Measurements from ENCODE around the gene MAP2K5.

GRCh38 chr15:67717776-67718175 is 175.3 kb downstream of the MAP2K5 start:
- no peak for TF ChIP-seq MAFK (IDR thresholded peaks at IDR 0.05; ENCODE audit: low read length)
- TF ChIP-seq, protein P1, sequence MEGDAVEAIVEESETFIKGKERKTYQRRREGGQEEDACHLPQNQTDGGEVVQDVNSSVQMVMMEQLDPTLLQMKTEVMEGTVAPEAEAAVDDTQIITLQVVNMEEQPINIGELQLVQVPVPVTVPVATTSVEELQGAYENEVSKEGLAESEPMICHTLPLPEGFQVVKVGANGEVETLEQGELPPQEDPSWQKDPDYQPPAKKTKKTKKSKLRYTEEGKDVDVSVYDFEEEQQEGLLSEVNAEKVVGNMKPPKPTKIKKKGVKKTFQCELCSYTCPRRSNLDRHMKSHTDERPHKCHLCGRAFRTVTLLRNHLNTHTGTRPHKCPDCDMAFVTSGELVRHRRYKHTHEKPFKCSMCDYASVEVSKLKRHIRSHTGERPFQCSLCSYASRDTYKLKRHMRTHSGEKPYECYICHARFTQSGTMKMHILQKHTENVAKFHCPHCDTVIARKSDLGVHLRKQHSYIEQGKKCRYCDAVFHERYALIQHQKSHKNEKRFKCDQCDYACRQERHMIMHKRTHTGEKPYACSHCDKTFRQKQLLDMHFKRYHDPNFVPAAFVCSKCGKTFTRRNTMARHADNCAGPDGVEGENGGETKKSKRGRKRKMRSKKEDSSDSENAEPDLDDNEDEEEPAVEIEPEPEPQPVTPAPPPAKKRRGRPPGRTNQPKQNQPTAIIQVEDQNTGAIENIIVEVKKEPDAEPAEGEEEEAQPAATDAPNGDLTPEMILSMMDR (IDR thresholded peaks at IDR 0.05 in 2 of 3, conservative IDR thresholded peaks at IDR 0.05 in 1 of 3; ENCODE audit: insufficient read depth in 2 of 3, low read depth in 1 of 3, low read length in 3 of 3): no peak
- TF ChIP-seq SMAD1 (IDR thresholded peaks at IDR 0.05; ENCODE audit: low read depth, low read length, partially characterized antibody): no peak
